Mucosa of rectum (tissue), 2 donors: ENCODE data around the gene EPHA2.

ENCODE experiments used
- H3K27ac ChIP-seq, 2 donors: one replicate each; pipeline ENCODE4 v1.7.0; 2013; ENCODE audit warnings: inconsistent platforms in 2 of 2, low read depth in 2 of 2, low read length in 2 of 2
- H3K27me3 ChIP-seq, 2 donors: one replicate each; pipeline ENCODE4 v1.7.0; 2013; ENCODE audit warnings: low read length in 2 of 2; ENCODE audit not compliant: control insufficient read depth in 2 of 2, insufficient read depth in 2 of 2
- H3K36me3 ChIP-seq, 2 donors: one replicate each; pipeline ENCODE4 v1.7.0; 2013; ENCODE audit warnings: low read length in 2 of 2; ENCODE audit not compliant: control insufficient read depth in 2 of 2, insufficient read depth in 2 of 2
- H3K4me1 ChIP-seq, 2 donors: one replicate each; pipeline ENCODE4 v1.7.0; 2013; ENCODE audit warnings: low read length in 2 of 2, mild to moderate bottlenecking in 1 of 2; ENCODE audit not compliant: control insufficient read depth in 2 of 2, insufficient read depth in 2 of 2
- H3K4me3 ChIP-seq, 2 donors: one replicate each; pipeline ENCODE4 v1.7.0; 2013; ENCODE audit warnings: low read length in 2 of 2
- H3K9ac ChIP-seq, 2 donors: one replicate each; pipeline ENCODE4 v1.7.0; 2013; ENCODE audit warnings: low read length in 2 of 2, low read depth in 1 of 2, mild to moderate bottlenecking in 1 of 2
- H3K9me3 ChIP-seq, 2 donors: one replicate each; pipeline ENCODE4 v1.7.0; 2013; ENCODE audit warnings: low read length in 2 of 2; ENCODE audit not compliant: control insufficient read depth in 2 of 2
- donor health status: healthy.
- donor health status: Normal muscosa, but diverticular disease.

Gene EPHA2

GRCh38 chr1:16151196-16151994 lies 4.5 kb downstream of the EPHA2 start:
- peaks cover 20 to 23% of the 10 kb centered on the region in 2 donors for H3K4me1 ChIP-seq
- no peak overlapping the region for H3K9ac ChIP-seq
- H3K36me3 ChIP-seq = peaks cover 15 to 28% of the 10 kb centered on the region in 2 donors
- no peak overlapping the region for H3K4me3 ChIP-seq
- H3K27ac ChIP-seq = no peak overlapping the region
- no peaks in the 10 kb centered on the region for H3K27me3 ChIP-seq
- H3K9me3 ChIP-seq = no peaks in the 10 kb centered on the region

- no peak overlapping the region for H3K27ac ChIP-seq
- H3K27me3 ChIP-seq = peaks cover 0 to 2% of the 10 kb centered on the region in 2 donors
Measured at GRCh38 chr1:16150508-16150907, 5.4 kb downstream of the EPHA2 start.

DNA sequence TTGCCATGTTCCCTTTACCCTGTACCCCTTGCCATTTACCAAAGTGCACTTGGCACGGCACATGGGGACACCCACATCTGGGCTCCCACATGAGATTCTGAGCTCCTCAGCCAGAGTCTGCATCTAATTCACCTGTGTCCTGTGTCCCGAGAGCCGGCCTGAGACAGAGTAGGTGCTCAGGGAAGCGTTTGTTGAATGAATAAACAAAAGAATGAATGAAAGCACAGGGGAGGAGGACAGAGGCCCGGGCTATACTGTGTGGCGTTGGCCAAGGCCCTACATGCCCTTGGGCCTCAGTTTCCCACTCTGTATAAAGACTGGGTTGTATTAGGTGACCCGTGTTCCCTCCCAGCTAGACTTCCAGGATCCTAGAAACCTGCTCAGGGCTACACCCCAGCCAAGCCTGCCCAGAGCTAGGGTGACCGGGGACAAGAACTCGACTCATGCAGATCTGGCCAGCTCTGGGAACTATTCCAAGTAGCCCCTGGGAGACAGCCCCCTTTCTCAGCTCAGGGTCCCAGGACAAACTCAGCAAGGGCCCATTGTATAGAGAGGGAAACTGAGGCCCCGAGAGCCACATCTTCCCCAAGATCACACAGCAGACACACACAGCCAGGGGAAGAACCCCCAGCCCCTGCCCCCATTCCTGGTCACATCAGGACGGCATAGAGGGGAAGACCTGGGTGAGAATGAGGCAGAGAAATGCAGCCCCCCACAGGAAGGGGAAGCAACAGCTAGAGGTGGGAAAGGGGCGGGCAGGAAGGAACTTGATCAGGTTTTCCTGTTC lies 6.0 kb downstream of the EPHA2 start:
- no peaks in the 10 kb centered on the region for H3K9me3 ChIP-seq
- no peak overlapping the region for H3K9ac ChIP-seq
- no peak overlapping the region for H3K4me3 ChIP-seq
- H3K36me3 ChIP-seq = peaks cover 17 to 28% of the 10 kb centered on the region in 2 donors
- H3K27ac ChIP-seq = no peak overlapping the region
- H3K27me3 ChIP-seq = peaks cover 0 to 2% of the 10 kb centered on the region in 2 donors
- H3K4me1 ChIP-seq = peaks cover 31 to 34% of the 10 kb centered on the region in 2 donors

More at GRCh38 chr1:16150508-16150907, 5.4 kb downstream of the EPHA2 start:
- Histone ChIP-seq H3K9ac (no peak overlapping the region), H3K4me1 (peaks cover 26 to 28% of the 10 kb centered on the region in 2 donors), H3K4me3 (no peak overlapping the region), H3K36me3 (peaks cover 17 to 28% of the 10 kb centered on the region in 2 donors), H3K9me3 (no peaks in the 10 kb centered on the region)

DNA sequence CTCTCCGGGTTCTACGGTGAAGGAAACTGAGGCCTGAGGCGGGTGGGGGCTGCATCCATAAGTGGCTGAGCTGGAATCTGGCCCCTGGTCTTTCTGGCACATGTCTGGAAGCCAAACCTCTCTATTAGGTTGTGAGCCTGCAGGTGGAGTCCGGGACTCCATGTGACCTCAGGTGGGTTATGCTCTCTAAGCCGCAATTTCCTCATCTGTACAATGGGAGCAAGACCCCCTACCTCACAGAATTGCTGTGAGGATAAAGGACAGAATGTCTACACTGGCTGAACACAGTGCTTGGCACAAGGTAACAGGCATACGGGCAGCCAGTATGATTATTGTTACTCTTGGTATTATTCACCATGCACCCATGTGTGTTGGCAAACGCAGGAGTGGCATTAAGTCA lies 6.7 kb downstream of the EPHA2 start:
- Histone ChIP-seq H3K4me1 (peaks cover 35 to 37% of the 10 kb centered on the region in 2 donors), H3K9ac (no peak overlapping the region), H3K27ac (no peak overlapping the region), H3K36me3 (peaks cover 17 to 28% of the 10 kb centered on the region in 2 donors), H3K4me3 (no peak overlapping the region), H3K9me3 (no peaks in the 10 kb centered on the region), H3K27me3 (peaks cover 0 to 2% of the 10 kb centered on the region in 2 donors)

DNA sequence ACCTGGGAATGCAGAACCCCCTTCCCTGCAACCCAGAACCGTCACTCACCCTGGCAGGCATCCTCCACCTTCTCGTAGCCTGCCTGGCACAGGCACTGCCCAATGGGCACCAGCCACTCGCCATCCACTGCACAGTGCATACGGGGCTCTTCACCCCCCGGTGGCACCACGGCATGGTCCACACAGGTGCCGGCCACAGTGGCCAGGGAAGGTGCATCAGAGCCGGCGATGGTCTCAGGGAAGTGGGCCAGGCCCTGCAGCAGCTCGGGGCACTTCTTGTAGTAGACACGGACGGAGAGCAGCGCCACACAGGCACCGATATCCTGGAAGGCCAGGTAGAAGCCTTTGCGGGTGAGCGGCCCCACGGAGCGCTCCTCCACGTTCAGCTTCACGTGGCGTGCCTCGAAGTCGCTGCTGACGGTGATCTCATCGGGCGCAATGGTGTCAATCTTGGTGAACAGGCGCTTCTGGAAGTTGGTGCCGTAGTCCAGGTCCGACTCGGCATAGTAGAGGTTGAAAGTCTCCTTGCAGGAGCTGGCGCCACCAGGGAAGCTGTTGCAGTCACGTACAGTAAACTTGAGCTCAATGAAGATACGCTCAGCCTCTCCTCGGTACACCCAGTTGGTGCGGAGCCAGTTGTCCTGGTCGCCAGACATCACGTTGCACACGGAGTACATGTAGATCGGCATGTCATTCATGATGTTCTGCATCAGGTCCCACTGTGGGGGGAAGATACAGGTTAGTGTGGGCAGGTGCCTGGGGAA lies 7.4 kb downstream of the EPHA2 start:
- Histone ChIP-seq H3K27me3 (peaks cover 0 to 2% of the 10 kb centered on the region in 2 donors), H3K9me3 (no peaks in the 10 kb centered on the region), H3K4me1 (peaks cover 34 to 39% of the 10 kb centered on the region in 2 donors), H3K36me3 (peaks cover 17 to 28% of the 10 kb centered on the region in 2 donors), H3K27ac (no peak overlapping the region), H3K9ac (no peak overlapping the region), H3K4me3 (no peak overlapping the region)

DNA sequence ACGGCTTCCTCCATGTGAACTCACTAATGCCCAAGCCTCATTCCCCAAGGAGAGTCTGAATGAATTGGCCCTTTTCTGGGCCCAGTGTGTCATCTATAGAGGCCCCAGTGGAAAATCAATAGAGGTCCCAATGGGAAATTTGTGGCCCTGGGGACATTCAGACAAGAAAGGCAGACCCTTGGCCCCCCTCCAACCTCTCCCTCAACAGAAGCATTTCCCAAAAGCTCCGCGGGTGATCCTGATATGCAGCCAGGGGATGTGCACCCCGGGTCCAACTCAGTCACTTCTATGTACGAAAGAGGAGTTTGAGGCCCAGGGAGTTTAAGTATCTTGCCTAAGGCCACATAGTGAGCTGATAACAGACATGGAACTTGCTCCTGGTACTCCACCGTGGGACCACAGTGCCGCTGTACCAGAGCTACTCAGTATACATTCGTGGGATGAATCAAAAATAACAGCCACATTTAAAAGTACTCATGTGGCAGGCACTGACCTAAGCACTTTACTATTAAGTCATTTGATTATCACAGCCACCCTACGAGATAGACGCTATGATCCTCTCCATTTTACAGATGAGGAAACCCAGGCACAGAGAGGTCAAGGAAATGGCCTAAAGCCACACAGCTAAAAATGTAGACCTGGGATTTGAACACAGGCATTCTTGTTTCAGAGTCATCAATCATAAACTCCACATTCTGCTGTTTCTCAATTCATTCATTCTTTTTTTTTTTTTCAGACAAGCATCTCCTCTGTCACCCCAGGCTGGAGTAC lies 8.5 kb downstream of the EPHA2 start:
- peaks cover 0 to 2% of the 10 kb centered on the region in 2 donors for H3K27me3 ChIP-seq
- no peak overlapping the region for H3K9ac ChIP-seq
- H3K36me3 ChIP-seq = peaks cover 17 to 28% of the 10 kb centered on the region in 2 donors

DNA sequence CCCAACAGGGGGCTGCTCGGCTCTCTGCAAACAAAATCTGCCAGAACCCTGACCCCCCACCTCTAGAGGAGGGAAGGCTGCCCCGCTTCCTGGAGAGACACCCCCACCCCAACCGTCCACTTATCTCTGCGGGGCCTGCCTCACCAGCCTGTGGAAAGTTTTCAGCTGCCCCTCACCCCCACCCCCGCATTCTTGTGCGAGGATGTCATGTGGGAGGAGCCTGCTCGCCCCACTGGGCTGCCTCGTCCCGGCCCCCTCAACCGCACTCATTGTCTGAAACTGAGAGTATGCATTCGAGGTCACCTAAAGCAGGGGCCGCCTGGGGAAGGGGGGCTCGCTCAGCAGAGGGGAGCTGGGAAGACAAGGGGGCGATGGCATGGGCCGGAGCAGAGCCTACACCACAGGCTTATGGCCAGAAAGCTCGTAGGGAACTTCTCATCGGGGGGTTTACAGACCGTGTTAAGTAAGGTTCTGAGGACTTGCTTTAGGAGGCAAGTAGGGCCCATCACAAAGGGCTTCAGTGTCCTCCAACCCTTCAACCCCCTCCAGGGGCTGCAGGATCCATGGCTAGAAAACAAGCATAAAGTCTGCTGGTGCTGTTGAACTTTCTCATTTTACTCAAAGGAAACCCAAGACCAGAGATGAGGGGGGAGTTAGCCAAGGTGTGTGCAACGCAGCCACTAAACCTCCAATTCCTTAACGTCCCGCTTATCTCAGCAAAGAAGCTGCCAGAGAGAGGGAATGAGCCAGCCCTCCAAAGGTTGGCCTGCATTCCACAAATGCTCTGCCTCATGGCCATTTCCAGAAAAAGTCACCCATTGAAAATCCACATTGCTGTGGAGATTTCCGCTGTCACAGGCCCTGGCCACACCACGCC lies 9.4 kb downstream of the EPHA2 start:
- Histone ChIP-seq H3K4me3 (peak overlapping the region; percentile 47 to 54), H3K27me3 (peaks cover 0 to 2% of the 10 kb centered on the region in 2 donors), H3K9me3 (no peaks in the 10 kb centered on the region), H3K27ac (peak overlapping the region; percentile 82 to 84), H3K36me3 (peaks cover 17 to 28% of the 10 kb centered on the region in 2 donors), H3K4me1 (peaks cover 30 to 36% of the 10 kb centered on the region in 2 donors), H3K9ac (peak overlapping the region; percentile 1 to 58)

More for the DNA sequence above, 8.5 kb downstream of the EPHA2 start:
- H3K9me3 ChIP-seq = no peaks in the 10 kb centered on the region
- no peak overlapping the region for H3K27ac ChIP-seq
- H3K4me1 ChIP-seq = peaks cover 30 to 36% of the 10 kb centered on the region in 2 donors
- H3K4me3 ChIP-seq = no peak overlapping the region

GRCh38 chr1:16145662-16146278 lies 10.1 kb downstream of the EPHA2 start:
- H3K4me1 ChIP-seq = peaks cover 30 to 36% of the 10 kb centered on the region in 2 donors
- H3K9ac ChIP-seq = peak overlapping the region; percentile 32 to 58
- peaks cover 17 to 28% of the 10 kb centered on the region in 2 donors for H3K36me3 ChIP-seq

More at GRCh38 chr1:16145662-16146278, 10.1 kb downstream of the EPHA2 start:
- H3K9me3 ChIP-seq = no peaks in the 10 kb centered on the region
- peaks cover 0 to 2% of the 10 kb centered on the region in 2 donors for H3K27me3 ChIP-seq
- H3K4me3 ChIP-seq = peak overlapping the region; percentile 47 to 54
- peak overlapping the region; percentile 82 to 84 for H3K27ac ChIP-seq
